ENCODE results near the gene NTN1.

NTN1 gene

GRCh38 chr17:9170336-9170735 is 149.0 kb downstream of the NTN1 start:
- DNase-seq: no peak

GRCh38 chr17:9170853-9171252 is 149.5 kb downstream of the NTN1 start:
- no peak for DNase-seq

GRCh38 chr17:9173386-9173983 is 152.2 kb downstream of the NTN1 start:
- no peak for DNase-seq

- DNase-seq: no peak
These were observed 153.0 kb downstream of the NTN1 start for GRCh38 chr17:9174312-9174711.

GRCh38 chr17:9174779-9175574 is 153.7 kb downstream of the NTN1 start:
- no peak for DNase-seq

- DNase-seq: no peak
These were observed 154.6 kb downstream of the NTN1 start for GRCh38 chr17:9175700-9176467.

- DNase-seq: no peak
These were observed 155.9 kb downstream of the NTN1 start for GRCh38 chr17:9177212-9177611.

GRCh38 chr17:9178319-9178718 is 157.0 kb downstream of the NTN1 start:
- DNase-seq: no peak

GRCh38 chr17:9179602-9180001 is 158.3 kb downstream of the NTN1 start:
- no peak for DNase-seq

GRCh38 chr17:9181640-9182039 is 160.3 kb downstream of the NTN1 start:
- DNase-seq: no peak

- DNase-seq: no peak
These were observed 162.0 kb downstream of the NTN1 start for GRCh38 chr17:9183306-9183705.

- no peak for DNase-seq
These were observed 163.8 kb downstream of the NTN1 start for GRCh38 chr17:9185142-9185541.

GRCh38 chr17:9185688-9186284 is 164.5 kb downstream of the NTN1 start:
- DNase-seq: no peak

GRCh38 chr17:9187828-9188227 is 166.5 kb downstream of the NTN1 start:
- no peak for DNase-seq

- no peak for DNase-seq
These were observed 167.1 kb downstream of the NTN1 start for GRCh38 chr17:9188367-9188766.

- DNase-seq: no peak
These were observed 168.6 kb downstream of the NTN1 start for GRCh38 chr17:9189870-9190269.

- DNase-seq: no peak
These were observed 170.7 kb downstream of the NTN1 start for GRCh38 chr17:9192010-9192409.

- no peak for DNase-seq
These were observed 174.1 kb downstream of the NTN1 start for GRCh38 chr17:9195411-9195810.

- DNase-seq: peak; percentile 77
These were observed 174.8 kb downstream of the NTN1 start for GRCh38 chr17:9195961-9196670.

- peak; percentile 37 for DNase-seq
These were observed 178.6 kb downstream of the NTN1 start for GRCh38 chr17:9199571-9200551.

GRCh38 chr17:9200699-9201359 is 179.5 kb downstream of the NTN1 start:
- DNase-seq: no peak
